ENCODE results near the gene ATXN7L1. TPM values are rescaled to one million over a fixed set of nuclear protein-coding genes. Genes with fewer than 3 reads are reported as not detected.

The ATXN7L1 gene
- total and polyA plus RNA-seq, 2 donors (not counting 1 experiment from before 2014, with no cell fraction given): 7.1 to 40.6 TPM

DNA sequence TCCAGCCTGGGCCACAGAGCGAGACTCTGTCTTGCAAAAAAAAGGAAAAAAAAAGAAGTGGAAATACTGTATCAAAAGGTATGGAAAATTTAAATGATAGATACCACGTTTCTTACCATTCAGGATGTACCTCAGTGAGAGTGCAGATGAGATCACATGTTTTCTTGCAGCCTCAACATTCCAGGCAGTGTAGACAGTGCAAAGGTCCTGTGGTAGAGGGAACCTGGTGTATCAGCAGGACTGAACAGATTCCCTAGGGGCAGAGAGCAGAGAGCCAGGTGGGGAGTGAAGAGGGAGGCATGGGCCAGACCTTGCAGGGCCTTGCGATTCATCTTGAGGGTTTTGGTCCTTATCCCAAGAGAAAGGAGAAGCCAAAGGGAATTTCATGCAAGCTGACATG lies 17.7 kb upstream of the ATXN7L1 start:
- 89% methylated on average over 3 of the region's 3 CpGs for WGBS (ENCODE audit: insufficient coverage)
- no peak overlapping the region for H2AFZ ChIP-seq (ENCODE audit: insufficient read depth, low read depth, low read length, poor library complexity, severe bottlenecking)
- DNase-seq (no peak), ATAC-seq (ENCODE audit: low read depth) (no peak)
- H3K9ac ChIP-seq (ENCODE audit: low read length): no peak overlapping the region
- H3K79me2 ChIP-seq (ENCODE audit: control insufficient read depth, insufficient read depth, low read length): no peaks in the 10 kb centered on the region
- H3K27ac ChIP-seq (ENCODE audit: low read length in 2 of 2): no peak overlapping the region
- CTCF ChIA-PET: no interaction called here
- Mint-ChIP-seq H3K4me3 (no peak overlapping the region), H3K27me3 (peaks cover 11% of the 10 kb centered on the region), H3K9me3 (ENCODE audit: insufficient read depth) (no peaks in the 10 kb centered on the region), H3K4me1 (no peaks in the 10 kb centered on the region), H3K27ac (no peak overlapping the region)
- TF ChIP-seq EZH2 (IDR thresholded peaks at IDR 0.05; ENCODE audit: borderline replicate concordance, insufficient read depth, low read depth, low read length, poor library complexity, severe bottlenecking): no peak
- TF ChIP-seq, protein P1, sequence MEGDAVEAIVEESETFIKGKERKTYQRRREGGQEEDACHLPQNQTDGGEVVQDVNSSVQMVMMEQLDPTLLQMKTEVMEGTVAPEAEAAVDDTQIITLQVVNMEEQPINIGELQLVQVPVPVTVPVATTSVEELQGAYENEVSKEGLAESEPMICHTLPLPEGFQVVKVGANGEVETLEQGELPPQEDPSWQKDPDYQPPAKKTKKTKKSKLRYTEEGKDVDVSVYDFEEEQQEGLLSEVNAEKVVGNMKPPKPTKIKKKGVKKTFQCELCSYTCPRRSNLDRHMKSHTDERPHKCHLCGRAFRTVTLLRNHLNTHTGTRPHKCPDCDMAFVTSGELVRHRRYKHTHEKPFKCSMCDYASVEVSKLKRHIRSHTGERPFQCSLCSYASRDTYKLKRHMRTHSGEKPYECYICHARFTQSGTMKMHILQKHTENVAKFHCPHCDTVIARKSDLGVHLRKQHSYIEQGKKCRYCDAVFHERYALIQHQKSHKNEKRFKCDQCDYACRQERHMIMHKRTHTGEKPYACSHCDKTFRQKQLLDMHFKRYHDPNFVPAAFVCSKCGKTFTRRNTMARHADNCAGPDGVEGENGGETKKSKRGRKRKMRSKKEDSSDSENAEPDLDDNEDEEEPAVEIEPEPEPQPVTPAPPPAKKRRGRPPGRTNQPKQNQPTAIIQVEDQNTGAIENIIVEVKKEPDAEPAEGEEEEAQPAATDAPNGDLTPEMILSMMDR (IDR thresholded peaks at IDR 0.05): no peak
- POLR2A ChIA-PET: no interaction called here
- intact Hi-C loops (cut with micrococcal nuclease): no loop called here
- H3K4me1 ChIP-seq (ENCODE audit: control insufficient read depth in 2 of 2, insufficient read depth in 2 of 2, low read length in 2 of 2): no peaks in the 10 kb centered on the region
- H3K27me3 ChIP-seq (replicated peaks in 1 of 4; ENCODE audit: control extremely low read depth in 1 of 4, control insufficient read depth in 3 of 4, insufficient read depth in 4 of 4, low read length in 3 of 4): peaks cover 0 to 2% (median 1%) of the 10 kb centered on the region in 4 experiments
- H3K4me3 ChIP-seq (ENCODE audit: control extremely low read depth in 1 of 5, extremely low read depth in 1 of 5, insufficient read depth in 1 of 5, low read depth in 2 of 5, low read length in 4 of 5): no peak overlapping the region
- no peaks in the 10 kb centered on the region for H4K20me1 ChIP-seq (ENCODE audit: control insufficient read depth, insufficient read depth, low read length, poor library complexity, severe bottlenecking)
- H3K9me3 ChIP-seq (ENCODE audit: control extremely low read depth in 1 of 3, control insufficient read depth in 2 of 3, insufficient read depth in 1 of 3, low read length in 2 of 3): no peaks in the 10 kb centered on the region
- H3K4me2 ChIP-seq (replicated peaks; ENCODE audit: low read depth, low read length, poor library complexity, severe bottlenecking): no peak overlapping the region
- H3K36me3 ChIP-seq (replicated peaks in 1 of 2; ENCODE audit: control extremely low read depth in 1 of 2, control insufficient read depth in 1 of 2, extremely low read depth in 1 of 2, insufficient read depth in 2 of 2, low read length in 1 of 2): no peaks in the 10 kb centered on the region

DNA sequence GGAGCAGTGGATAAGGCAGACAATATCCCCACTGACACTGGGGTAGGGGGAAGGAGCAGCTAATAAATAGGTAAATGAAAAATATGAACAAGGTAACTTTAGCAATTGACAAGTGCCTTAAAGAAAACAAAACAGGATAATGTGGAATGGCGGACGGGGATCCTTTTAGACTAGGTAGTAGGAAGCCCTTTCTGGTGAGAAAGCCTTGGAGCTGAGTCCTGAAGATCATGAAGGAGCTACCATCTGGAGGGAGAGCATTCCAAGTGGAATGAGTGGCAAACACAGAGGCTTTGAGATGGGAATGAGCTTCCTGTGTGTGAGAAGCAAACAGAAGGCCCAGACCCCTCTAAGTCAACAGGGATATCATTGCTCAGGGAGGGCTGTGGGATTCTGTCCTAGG lies 16.0 kb upstream of the ATXN7L1 start:
- no peak overlapping the region for H3K27ac ChIP-seq (ENCODE audit: low read length in 2 of 2)
- no peaks in the 10 kb centered on the region for H4K20me1 ChIP-seq (ENCODE audit: control insufficient read depth, insufficient read depth, low read length, poor library complexity, severe bottlenecking)
- H3K4me3 Mint-ChIP-seq: no peak overlapping the region
- H3K27me3 ChIP-seq (replicated peaks in 1 of 4; ENCODE audit: control extremely low read depth in 1 of 4, control insufficient read depth in 3 of 4, insufficient read depth in 4 of 4, low read length in 3 of 4): peaks cover 0 to 7% (median 1%) of the 10 kb centered on the region in 4 experiments
- H3K4me3 ChIP-seq (ENCODE audit: control extremely low read depth in 1 of 5, extremely low read depth in 1 of 5, insufficient read depth in 1 of 5, low read depth in 2 of 5, low read length in 4 of 5): no peak overlapping the region
- peaks cover 11% of the 10 kb centered on the region for H3K27me3 Mint-ChIP-seq
- no peak for DNase-seq
- TF ChIP-seq, protein P1 (IDR thresholded peaks at IDR 0.05): no peak
- TF ChIP-seq EZH2 (IDR thresholded peaks at IDR 0.05; ENCODE audit: borderline replicate concordance, insufficient read depth, low read depth, low read length, poor library complexity, severe bottlenecking): no peak
- ATAC-seq (ENCODE audit: low read depth): no peak
- H3K4me2 ChIP-seq (replicated peaks; ENCODE audit: low read depth, low read length, poor library complexity, severe bottlenecking): no peak overlapping the region
- ChIA-PET CTCF (no interaction called here), POLR2A (no interaction called here)
- no peaks in the 10 kb centered on the region for H3K36me3 ChIP-seq (replicated peaks in 1 of 2; ENCODE audit: control extremely low read depth in 1 of 2, control insufficient read depth in 1 of 2, extremely low read depth in 1 of 2, insufficient read depth in 2 of 2, low read length in 1 of 2)
- no peak overlapping the region for H2AFZ ChIP-seq (ENCODE audit: insufficient read depth, low read depth, low read length, poor library complexity, severe bottlenecking)
- H3K79me2 ChIP-seq (ENCODE audit: control insufficient read depth, insufficient read depth, low read length): no peaks in the 10 kb centered on the region
- 71% methylated on average over 2 of the region's 2 CpGs for WGBS (ENCODE audit: insufficient coverage)
- no peaks in the 10 kb centered on the region for H3K4me1 ChIP-seq (ENCODE audit: control insufficient read depth in 2 of 2, insufficient read depth in 2 of 2, low read length in 2 of 2)
- H3K27ac Mint-ChIP-seq: no peak overlapping the region
- H3K9ac ChIP-seq (ENCODE audit: low read length): no peak overlapping the region
- H3K9me3 Mint-ChIP-seq (ENCODE audit: insufficient read depth): no peaks in the 10 kb centered on the region
- H3K4me1 Mint-ChIP-seq: no peaks in the 10 kb centered on the region
- intact Hi-C loops (cut with micrococcal nuclease): no loop called here
- no peaks in the 10 kb centered on the region for H3K9me3 ChIP-seq (ENCODE audit: control extremely low read depth in 1 of 3, control insufficient read depth in 2 of 3, insufficient read depth in 1 of 3, low read length in 2 of 3)
